WI38 (cell line): ENCODE measurements around the gene MAF.

Experiments
- H3K4me3 ChIP-seq: 2 replicates; pipeline ENCODE4 v1.5.1; 2011; ENCODE audit warnings: low read depth, mild to moderate bottlenecking, control low read depth, low read length
- CTCF ChIP-seq: IDR thresholded peaks from 2 replicates; pipeline ENCODE4 v1.5.1; 2012; ENCODE audit warnings: low read depth, mild to moderate bottlenecking, control low read depth, low read length

Gene MAF

GRCh38 chr16:79603055-79603454, 2.5 kb upstream of the MAF start:
- H3K4me3 ChIP-seq = no peak overlapping the region
- TF ChIP-seq CTCF = no peak

- TF ChIP-seq CTCF = no peak
- H3K4me3 ChIP-seq = no peak overlapping the region
These were observed 2.1 kb upstream of the MAF start for GRCh38 chr16:79602628-79603014.

- peak; percentile 61 for TF ChIP-seq CTCF
- no peak overlapping the region for H3K4me3 ChIP-seq
These were observed 1.5 kb upstream of the MAF start for GRCh38 chr16:79601931-79602627.

GRCh38 chr16:79601092-79601930, 774 bp upstream of the MAF start:
- no peak for TF ChIP-seq CTCF

GRCh38 chr16:79599837-79600637, 500 bp downstream of the MAF start:
- 0 out of 2 replicates have a peak overlapping the region, but pooled peaks have one; percentile 0 for H3K4me3 ChIP-seq
- no peak for TF ChIP-seq CTCF

More at GRCh38 chr16:79601092-79601930, 774 bp upstream of the MAF start:
- H3K4me3 ChIP-seq = no peak overlapping the region

GRCh38 chr16:79599256-79599836, 1.2 kb downstream of the MAF start:
- H3K4me3 ChIP-seq = no peak overlapping the region
- TF ChIP-seq CTCF = no peak
